ENCODE results near the gene MAP2K6. TPM values are rescaled to one million over a fixed set of nuclear protein-coding genes. Genes with fewer than 3 reads are reported as not detected.

The MAP2K6 gene
- total RNA-seq, 1 experiment from 2014 or later, result 9.6 TPM

GRCh38 chr17:69547230-69547629 lies 132.7 kb downstream of the MAP2K6 start:
- Mint-ChIP-seq H3K36me3 (ENCODE audit: insufficient read depth, unreplicated experiment) (no peaks in the 10 kb centered on the region), H3K27ac (ENCODE audit: unreplicated experiment) (no peak overlapping the region), H3K4me3 (ENCODE audit: unreplicated experiment) (no peak overlapping the region), H3K27me3 (ENCODE audit: insufficient read depth, unreplicated experiment) (no peaks in the 10 kb centered on the region), H3K4me1 (ENCODE audit: low read depth, unreplicated experiment) (peaks cover 7% of the 10 kb centered on the region), H3K9me3 (ENCODE audit: unreplicated experiment) (no peaks in the 10 kb centered on the region)
- H3K27me3 ChIP-seq (replicated peaks; ENCODE audit: control insufficient read depth, insufficient read depth, low read length), result no peaks in the 10 kb centered on the region
- ChIA-PET POLR2A (no interaction called here), CTCF (no interaction called here)
- H3K4me1 ChIP-seq, result no peaks in the 10 kb centered on the region
- BruUV-seq (replicated peaks), result no TSS peak
- intact Hi-C loops (cut with micrococcal nuclease; ENCODE audit: unreplicated experiment), result no loop called here
- DNase-seq, result no peak
- H3K4me3 ChIP-seq (ENCODE audit: low read depth, low read length), result no peak overlapping the region
- no peaks in the 10 kb centered on the region for H3K9me3 ChIP-seq
- no peaks in the 10 kb centered on the region for H3K36me3 ChIP-seq (ENCODE audit: control insufficient read depth, insufficient read depth, low read length)
- no peak for TF ChIP-seq CTCF (IDR thresholded peaks at IDR 0.05; ENCODE audit: insufficient read depth in 1 of 2, low read depth in 1 of 2, low read length in 1 of 2, severe bottlenecking in 1 of 2, unreplicated experiment in 1 of 2)

GRCh38 chr17:69547947-69548346 lies 133.4 kb downstream of the MAP2K6 start:
- no peaks in the 10 kb centered on the region; the same call in 1 of the 2 replicates for H3K9me3 ChIP-seq
- ChIA-PET CTCF (no interaction called here), POLR2A (no interaction called here)

GRCh38 chr17:69551212-69552010 lies 136.9 kb downstream of the MAP2K6 start:
- CTCF ChIA-PET, result no interaction called here
- Histone ChIP-seq H3K27me3 (replicated peaks; ENCODE audit: control insufficient read depth, insufficient read depth, low read length) (no peaks in the 10 kb centered on the region), H3K36me3 (ENCODE audit: control insufficient read depth, insufficient read depth, low read length) (no peaks in the 10 kb centered on the region), H3K4me1 (no peaks in the 10 kb centered on the region), H3K9me3 (no peaks in the 10 kb centered on the region; the same call in 1 of the 2 replicates), H3K4me3 (ENCODE audit: low read depth, low read length) (no peak overlapping the region)
- no peak for TF ChIP-seq CTCF (IDR thresholded peaks at IDR 0.05; ENCODE audit: insufficient read depth in 1 of 2, low read depth in 1 of 2, low read length in 1 of 2, severe bottlenecking in 1 of 2, unreplicated experiment in 1 of 2)
- DNase-seq, result no peak
- no TSS peak for BruUV-seq (replicated peaks)
- no peaks in the 10 kb centered on the region for H3K27me3 Mint-ChIP-seq (ENCODE audit: insufficient read depth, unreplicated experiment)
- H3K36me3 Mint-ChIP-seq (ENCODE audit: insufficient read depth, unreplicated experiment), result no peaks in the 10 kb centered on the region
- no peak overlapping the region for H3K4me3 Mint-ChIP-seq (ENCODE audit: unreplicated experiment)
- intact Hi-C loops (cut with micrococcal nuclease; ENCODE audit: unreplicated experiment), result no loop called here
- peaks cover 7% of the 10 kb centered on the region for H3K4me1 Mint-ChIP-seq (ENCODE audit: low read depth, unreplicated experiment)
- H3K9me3 Mint-ChIP-seq (ENCODE audit: unreplicated experiment), result peaks cover 7% of the 10 kb centered on the region
- H3K27ac Mint-ChIP-seq (ENCODE audit: unreplicated experiment), result no peak overlapping the region
- POLR2A ChIA-PET, result no interaction called here

More at GRCh38 chr17:69547947-69548346, 133.4 kb downstream of the MAP2K6 start:
- Histone ChIP-seq H3K36me3 (ENCODE audit: control insufficient read depth, insufficient read depth, low read length) (no peaks in the 10 kb centered on the region), H3K4me1 (no peaks in the 10 kb centered on the region), H3K27me3 (replicated peaks; ENCODE audit: control insufficient read depth, insufficient read depth, low read length) (no peaks in the 10 kb centered on the region), H3K4me3 (ENCODE audit: low read depth, low read length) (no peak overlapping the region)
- no peaks in the 10 kb centered on the region for H3K27me3 Mint-ChIP-seq (ENCODE audit: insufficient read depth, unreplicated experiment)
- BruUV-seq (replicated peaks), result no TSS peak
- H3K27ac Mint-ChIP-seq (ENCODE audit: unreplicated experiment), result no peak overlapping the region
- DNase-seq, result no peak
- intact Hi-C loops (cut with micrococcal nuclease; ENCODE audit: unreplicated experiment), result no loop called here
- peaks cover 7% of the 10 kb centered on the region for H3K4me1 Mint-ChIP-seq (ENCODE audit: low read depth, unreplicated experiment)
- H3K9me3 Mint-ChIP-seq (ENCODE audit: unreplicated experiment), result no peaks in the 10 kb centered on the region
- no peak overlapping the region for H3K4me3 Mint-ChIP-seq (ENCODE audit: unreplicated experiment)
- H3K36me3 Mint-ChIP-seq (ENCODE audit: insufficient read depth, unreplicated experiment), result no peaks in the 10 kb centered on the region
- no peak for TF ChIP-seq CTCF (IDR thresholded peaks at IDR 0.05; ENCODE audit: insufficient read depth in 1 of 2, low read depth in 1 of 2, low read length in 1 of 2, severe bottlenecking in 1 of 2, unreplicated experiment in 1 of 2)
